ENCODE measurements around the gene PPP2R5A.

PPP2R5A gene

GRCh38 chr1:212257157-212257556 is 28.1 kb upstream of the PPP2R5A start:
- Histone ChIP-seq H2AFZ (ENCODE audit: low read length) (peak overlapping the region; percentile 48; the same call in 1 of the 2 replicates), H3K4me1 (ENCODE audit: insufficient read depth, low read length, poor library complexity, severe bottlenecking) (peaks cover 33% of the 10 kb centered on the region), H3F3A (ENCODE audit: low read depth) (peaks cover 13% of the 10 kb centered on the region; the same call in 1 of the 2 replicates), H3K4me3 (ENCODE audit: low read length, poor library complexity, severe bottlenecking) (peak overlapping the region; percentile 30), H3K9me3 (ENCODE audit: insufficient read depth, low read depth, low read length) (no peaks in the 10 kb centered on the region), H3K79me2 (ENCODE audit: insufficient read depth, low read length) (no peaks in the 10 kb centered on the region), H4K20me1 (ENCODE audit: insufficient read depth, low read length, poor library complexity, severe bottlenecking) (no peaks in the 10 kb centered on the region), H3K27me3 (ENCODE audit: insufficient read depth, low read length, poor library complexity, severe bottlenecking) (no peaks in the 10 kb centered on the region), H3K4me2 (ENCODE audit: low read depth, low read length, poor library complexity, severe bottlenecking) (peak overlapping the region; percentile 81), H3K9me2 (replicated peaks; ENCODE audit: low read depth, low read length) (no peaks in the 10 kb centered on the region), H3K36me3 (ENCODE audit: insufficient read depth, low read length) (no peaks in the 10 kb centered on the region), H3K9ac (ENCODE audit: low read depth, low read length, poor library complexity, severe bottlenecking) (peak overlapping the region; percentile 62)
- no peak for TF ChIP-seq EZH2phosphoT487 (IDR thresholded peaks at IDR 0.05; ENCODE audit: borderline replicate concordance)
- TF ChIP-seq, protein P1, sequence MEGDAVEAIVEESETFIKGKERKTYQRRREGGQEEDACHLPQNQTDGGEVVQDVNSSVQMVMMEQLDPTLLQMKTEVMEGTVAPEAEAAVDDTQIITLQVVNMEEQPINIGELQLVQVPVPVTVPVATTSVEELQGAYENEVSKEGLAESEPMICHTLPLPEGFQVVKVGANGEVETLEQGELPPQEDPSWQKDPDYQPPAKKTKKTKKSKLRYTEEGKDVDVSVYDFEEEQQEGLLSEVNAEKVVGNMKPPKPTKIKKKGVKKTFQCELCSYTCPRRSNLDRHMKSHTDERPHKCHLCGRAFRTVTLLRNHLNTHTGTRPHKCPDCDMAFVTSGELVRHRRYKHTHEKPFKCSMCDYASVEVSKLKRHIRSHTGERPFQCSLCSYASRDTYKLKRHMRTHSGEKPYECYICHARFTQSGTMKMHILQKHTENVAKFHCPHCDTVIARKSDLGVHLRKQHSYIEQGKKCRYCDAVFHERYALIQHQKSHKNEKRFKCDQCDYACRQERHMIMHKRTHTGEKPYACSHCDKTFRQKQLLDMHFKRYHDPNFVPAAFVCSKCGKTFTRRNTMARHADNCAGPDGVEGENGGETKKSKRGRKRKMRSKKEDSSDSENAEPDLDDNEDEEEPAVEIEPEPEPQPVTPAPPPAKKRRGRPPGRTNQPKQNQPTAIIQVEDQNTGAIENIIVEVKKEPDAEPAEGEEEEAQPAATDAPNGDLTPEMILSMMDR (conservative IDR thresholded peaks at IDR 0.05; ENCODE audit: low read length), result no peak

DNA sequence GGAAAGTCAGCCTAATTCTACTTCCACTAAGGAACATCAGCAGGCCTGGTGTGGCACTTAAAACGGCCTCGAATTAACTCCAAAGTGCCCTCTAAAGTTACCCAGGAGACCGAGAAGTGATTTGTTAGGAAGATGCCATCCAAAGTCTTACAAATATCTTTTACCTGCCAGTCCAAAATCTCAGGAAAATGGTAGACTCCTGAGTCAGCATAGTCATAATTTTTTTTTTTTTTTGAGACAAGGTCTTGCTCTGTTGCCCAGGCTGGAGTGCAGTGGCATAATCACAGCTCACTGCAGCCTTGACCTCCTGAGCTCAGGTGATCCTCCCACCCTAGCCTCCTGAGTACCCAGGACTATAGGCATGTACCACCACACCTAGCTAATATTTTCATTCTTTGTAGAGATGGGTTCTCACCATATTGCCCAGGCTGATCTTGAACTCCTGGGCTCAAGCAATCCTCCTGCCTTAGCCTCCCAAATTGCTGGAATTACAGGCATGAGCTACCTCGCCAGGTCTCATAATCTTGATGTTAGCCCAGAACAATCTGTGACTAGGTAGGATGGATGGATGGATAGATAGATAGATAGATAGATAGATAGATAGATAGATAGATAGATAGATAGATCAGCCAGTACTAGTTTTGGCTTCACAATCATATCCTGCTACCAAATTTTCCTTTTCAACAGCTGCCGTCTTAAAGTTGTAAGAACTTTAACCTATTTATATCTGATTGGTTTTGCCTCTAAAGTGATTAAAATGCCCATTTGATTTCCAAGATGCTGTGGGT is 25.3 kb upstream of the PPP2R5A start:
- H3K4me1 ChIP-seq (ENCODE audit: insufficient read depth, low read length, poor library complexity, severe bottlenecking), result peaks cover 23% of the 10 kb centered on the region
- TF ChIP-seq, protein P1 (conservative IDR thresholded peaks at IDR 0.05; ENCODE audit: low read length), result no peak
- no peak for TF ChIP-seq EZH2phosphoT487 (IDR thresholded peaks at IDR 0.05; ENCODE audit: borderline replicate concordance)
- peaks cover 13% of the 10 kb centered on the region; the same call in 1 of the 2 replicates for H3F3A ChIP-seq (ENCODE audit: low read depth)
- H3K9ac ChIP-seq (ENCODE audit: low read depth, low read length, poor library complexity, severe bottlenecking), result no peak overlapping the region
- no peaks in the 10 kb centered on the region for H4K20me1 ChIP-seq (ENCODE audit: insufficient read depth, low read length, poor library complexity, severe bottlenecking)
- H3K4me3 ChIP-seq (ENCODE audit: low read length, poor library complexity, severe bottlenecking), result no peak overlapping the region
- no peak overlapping the region for H2AFZ ChIP-seq (ENCODE audit: low read length)
- no peaks in the 10 kb centered on the region for H3K27me3 ChIP-seq (ENCODE audit: insufficient read depth, low read length, poor library complexity, severe bottlenecking)
- no peaks in the 10 kb centered on the region for H3K79me2 ChIP-seq (ENCODE audit: insufficient read depth, low read length)
- H3K9me2 ChIP-seq (replicated peaks; ENCODE audit: low read depth, low read length), result no peaks in the 10 kb centered on the region
- no peaks in the 10 kb centered on the region for H3K36me3 ChIP-seq (ENCODE audit: insufficient read depth, low read length)
- H3K4me2 ChIP-seq (ENCODE audit: low read depth, low read length, poor library complexity, severe bottlenecking), result no peak overlapping the region
- no peaks in the 10 kb centered on the region for H3K9me3 ChIP-seq (ENCODE audit: insufficient read depth, low read depth, low read length)

DNA sequence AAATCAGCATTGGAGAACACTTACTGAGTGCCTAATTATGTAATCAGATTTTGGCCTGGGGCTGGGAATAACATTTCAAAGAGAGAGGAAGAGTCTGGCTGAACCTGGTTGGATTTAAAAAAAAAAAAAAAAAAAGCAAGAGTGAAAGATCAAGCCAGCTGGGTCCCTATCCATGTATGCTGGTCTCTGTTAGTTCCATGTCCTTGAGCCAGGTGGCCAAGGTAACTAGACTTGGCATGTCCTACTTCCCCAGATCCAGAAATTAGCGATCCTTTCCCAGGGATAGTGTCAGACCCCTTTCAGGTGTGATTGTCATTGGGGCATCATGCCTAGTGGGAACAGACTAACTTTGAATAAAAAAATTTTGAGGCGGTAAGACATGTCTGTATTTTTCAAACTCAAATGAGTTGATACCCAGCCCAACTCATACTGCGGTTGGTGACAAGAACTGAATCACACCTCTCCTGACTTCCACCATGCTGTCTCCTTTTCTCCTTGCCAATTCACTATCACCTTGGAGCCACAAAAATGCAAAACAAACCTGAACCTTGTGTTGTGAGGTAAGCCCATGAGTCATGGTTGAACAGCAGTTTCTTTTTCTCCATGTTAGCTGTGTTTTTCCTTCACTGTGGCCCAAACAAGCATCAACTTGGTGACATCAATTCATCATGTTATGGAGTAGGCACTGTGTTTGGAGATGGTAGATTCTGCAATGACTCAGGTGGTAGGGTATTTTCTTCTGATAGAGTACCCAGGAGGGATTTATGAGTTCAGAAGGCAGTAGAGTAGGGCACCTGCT is 24.5 kb upstream of the PPP2R5A start:
- Histone ChIP-seq H3K9me2 (replicated peaks; ENCODE audit: low read depth, low read length) (no peaks in the 10 kb centered on the region), H3K9me3 (ENCODE audit: insufficient read depth, low read depth, low read length) (no peaks in the 10 kb centered on the region), H3K9ac (ENCODE audit: low read depth, low read length, poor library complexity, severe bottlenecking) (no peak overlapping the region), H3F3A (ENCODE audit: low read depth) (peaks cover 4% of the 10 kb centered on the region; the same call in 1 of the 2 replicates), H3K4me2 (ENCODE audit: low read depth, low read length, poor library complexity, severe bottlenecking) (no peak overlapping the region), H2AFZ (ENCODE audit: low read length) (no peak overlapping the region), H3K4me1 (ENCODE audit: insufficient read depth, low read length, poor library complexity, severe bottlenecking) (peaks cover 14% of the 10 kb centered on the region), H3K4me3 (ENCODE audit: low read length, poor library complexity, severe bottlenecking) (no peak overlapping the region), H4K20me1 (ENCODE audit: insufficient read depth, low read length, poor library complexity, severe bottlenecking) (no peaks in the 10 kb centered on the region), H3K36me3 (ENCODE audit: insufficient read depth, low read length) (no peaks in the 10 kb centered on the region), H3K79me2 (ENCODE audit: insufficient read depth, low read length) (no peaks in the 10 kb centered on the region), H3K27me3 (ENCODE audit: insufficient read depth, low read length, poor library complexity, severe bottlenecking) (no peaks in the 10 kb centered on the region)
- TF ChIP-seq, protein P1 (conservative IDR thresholded peaks at IDR 0.05; ENCODE audit: low read length), result no peak
- no peak for TF ChIP-seq EZH2phosphoT487 (IDR thresholded peaks at IDR 0.05; ENCODE audit: borderline replicate concordance)
